SK-N-MC (cell line): ENCODE data around the gene MPRIP.
"Not testable (repeated sequence)": the region's sequence is repeated elsewhere in the genome, so short reads cannot be mapped to it uniquely, and the experiment has no call there.

Experiments used
- DNase-seq: peaks from one replicate; pipeline ENCODE4 v3.0.0-alpha.2; 2011; ENCODE audit warnings: low read depth, low spot score
- H3K27ac ChIP-seq: fragments of 200-600 bp; sonication (generic); 2 replicates; pipeline ENCODE4 v1.5.1; 2016; ENCODE audit warnings: mixed run types
- H3K36me3 ChIP-seq: fragments of 200-600 bp; sonication (generic); 2 replicates; pipeline ENCODE4 v1.6.1; 2017; ENCODE audit warnings: antibody characterized with exemption, low read length, mixed read lengths; ENCODE audit not compliant: insufficient read depth
- H3K4me3 ChIP-seq: fragments of 200-600 bp; sonication (generic); 2 replicates; pipeline ENCODE4 v1.5.1; 2016
- H3K9ac ChIP-seq: fragments of 200-600 bp; sonication (generic); 2 replicates; pipeline ENCODE4 v1.8.0; 2017; ENCODE audit warnings: mixed run types, mixed read lengths; ENCODE audit not compliant: insufficient read length
- H3K9me3 ChIP-seq: fragments of 200-600 bp; sonication (generic); 2 replicates; pipeline ENCODE4 v1.6.1; 2017; ENCODE audit warnings: low read depth, mild to moderate bottlenecking, antibody characterized with exemption, low read length, moderate library complexity, mixed read lengths
- EZH2 ChIP-seq: fragments of 200-600 bp; sonication (generic); IDR thresholded peaks from one replicate; pipeline ENCODE4 v1.6.1; 2017; ENCODE audit warnings: antibody characterized with exemption
- FOXP2 ChIP-seq: optimal IDR thresholded peaks from 2 replicates; pipeline ENCODE3; 2011; ENCODE audit warnings: mild to moderate bottlenecking, moderate library complexity; ENCODE audit not compliant: insufficient read depth; ENCODE audit errors: extremely low read length, control extremely low read depth
- POLR2AphosphoS5 ChIP-seq: IDR thresholded peaks from 2 replicates; pipeline ENCODE4 v1.6.1; 2012; ENCODE audit warnings: mild to moderate bottlenecking, low read depth, low read length, borderline replicate concordance

Gene MPRIP

GRCh38 chr17:17001076-17001777 is 41.0 kb upstream of the MPRIP start:
- TF ChIP-seq POLR2AphosphoS5 (no peak), FOXP2 (no peak), EZH2 (no peak)
- Histone ChIP-seq H3K36me3 (no peaks in the 10 kb centered on the region), H3K9me3 (no peaks in the 10 kb centered on the region), H3K27ac (no peak overlapping the region), H3K4me3 (no peak overlapping the region), H3K9ac (no peak overlapping the region)
- no peak for DNase-seq

GRCh38 chr17:17001874-17002520 is 40.3 kb upstream of the MPRIP start:
- Histone ChIP-seq H3K9me3 (no peaks in the 10 kb centered on the region), H3K27ac (no peak overlapping the region), H3K4me3 (no peak overlapping the region), H3K9ac (no peak overlapping the region), H3K36me3 (no peaks in the 10 kb centered on the region)
- DNase-seq = no peak
- TF ChIP-seq EZH2 (no peak), FOXP2 (no peak), POLR2AphosphoS5 (no peak)

- not testable (repeated sequence) for H3K27ac ChIP-seq, H3K4me3 ChIP-seq
Measured at GRCh38 chr17:17002731-17003715, 39.2 kb upstream of the MPRIP start.

GRCh38 chr17:17004251-17004996 is 37.8 kb upstream of the MPRIP start:
- H3K9me3 ChIP-seq = no peaks in the 10 kb centered on the region
- H3K36me3 ChIP-seq = no peaks in the 10 kb centered on the region
- H3K27ac ChIP-seq = no peak overlapping the region
- H3K9ac ChIP-seq = no peak overlapping the region
- no peak overlapping the region for H3K4me3 ChIP-seq
- TF ChIP-seq FOXP2 (no peak), EZH2 (no peak), POLR2AphosphoS5 (no peak)
- DNase-seq = no peak

More at GRCh38 chr17:17002731-17003715, 39.2 kb upstream of the MPRIP start:
- H3K9ac ChIP-seq, H3K36me3 ChIP-seq, H3K9me3 ChIP-seq, DNase-seq: not testable (repeated sequence)

- H3K36me3 ChIP-seq, DNase-seq, H3K27ac ChIP-seq, H3K9me3 ChIP-seq, H3K4me3 ChIP-seq, H3K9ac ChIP-seq: not testable (repeated sequence)
Measured at GRCh38 chr17:17004997-17005614, 37.2 kb upstream of the MPRIP start.

- not testable (repeated sequence) for DNase-seq, H3K27ac ChIP-seq, H3K9ac ChIP-seq, H3K36me3 ChIP-seq, H3K4me3 ChIP-seq, H3K9me3 ChIP-seq
Measured at GRCh38 chr17:17007891-17008290, 34.4 kb upstream of the MPRIP start.

GRCh38 chr17:17008621-17009397 is 33.4 kb upstream of the MPRIP start:
- H3K36me3 ChIP-seq, H3K9me3 ChIP-seq, H3K4me3 ChIP-seq, DNase-seq, H3K27ac ChIP-seq, H3K9ac ChIP-seq: not testable (repeated sequence)

GRCh38 chr17:17009972-17010371 is 32.3 kb upstream of the MPRIP start:
- not testable (repeated sequence) for DNase-seq, H3K9ac ChIP-seq, H3K27ac ChIP-seq, H3K36me3 ChIP-seq, H3K4me3 ChIP-seq, H3K9me3 ChIP-seq

- not testable (repeated sequence) for DNase-seq, H3K9me3 ChIP-seq, H3K27ac ChIP-seq, H3K4me3 ChIP-seq, H3K9ac ChIP-seq, H3K36me3 ChIP-seq
Measured at GRCh38 chr17:17010545-17011034, 31.7 kb upstream of the MPRIP start.

GRCh38 chr17:17011043-17011907 is 31.0 kb upstream of the MPRIP start:
- H3K36me3 ChIP-seq, DNase-seq, H3K27ac ChIP-seq, H3K4me3 ChIP-seq, H3K9ac ChIP-seq, H3K9me3 ChIP-seq: not testable (repeated sequence)
